Mesothelial cell of epicardium (in vitro differentiated cells): ENCODE measurements around the gene PRRG2. TPM values are rescaled to one million over a fixed set of nuclear protein-coding genes. Genes with fewer than 3 reads are reported as not detected.

Source experiments
- DNase-seq, 2 experiments: peaks; one replicate each; pipeline ENCODE4 v3.0.0; 2021; ENCODE audit warnings: low spot score in 2 of 2; ENCODE audit not compliant: unreplicated experiment in 2 of 2
- H3K27ac Mint-ChIP-seq: 2 replicates; pipeline ENCODE4 v1.8.0; 2021; ENCODE audit warnings: mixed read lengths
- H3K27me3 Mint-ChIP-seq: 2 replicates; pipeline ENCODE4 v1.8.0; 2021; ENCODE audit warnings: low read depth, mixed read lengths
- H3K36me3 Mint-ChIP-seq: 2 replicates; pipeline ENCODE4 v1.8.0; 2021; ENCODE audit warnings: mixed read lengths
- H3K4me1 Mint-ChIP-seq: 2 replicates; pipeline ENCODE4 v1.8.0; 2021; ENCODE audit warnings: mixed read lengths
- H3K4me3 Mint-ChIP-seq: 2 replicates; pipeline ENCODE4 v1.8.0; 2021; ENCODE audit warnings: mild to moderate bottlenecking, moderate library complexity, mixed read lengths
- H3K9me3 Mint-ChIP-seq: 2 replicates; pipeline ENCODE4 v1.8.0; 2021; ENCODE audit warnings: mixed read lengths
- CTCF ChIP-seq: fragments of 200-600 bp; sonication (generic); IDR thresholded peaks from one replicate; pipeline ENCODE4 v1.5.0; 2021; ENCODE audit warnings: antibody characterized with exemption; ENCODE audit not compliant: unreplicated experiment
- total RNA-seq: library from RNA; stranded (reverse); gene quantifications from 3 replicates; pipeline ENCODE4 v1.2.1, GENCODE V29; 2021

Gene PRRG2
- total RNA-seq, 1 donor from 2014 or later = 0.87 TPM

GRCh38 chr19:49637821-49638738 lies 57.0 kb downstream of the PRRG2 start:
- no peaks in the 10 kb centered on the region for H3K9me3 Mint-ChIP-seq
- H3K27ac Mint-ChIP-seq = peak overlapping the region; percentile 96
- H3K27me3 Mint-ChIP-seq = no peaks in the 10 kb centered on the region
- peak in 1 of 2 experiments; percentile 54 for DNase-seq
- TF ChIP-seq CTCF = no peak
- peak overlapping the region; percentile 71 for H3K4me3 Mint-ChIP-seq
- H3K4me1 Mint-ChIP-seq = peaks cover 51% of the 10 kb centered on the region
- no peaks in the 10 kb centered on the region for H3K36me3 Mint-ChIP-seq

GRCh38 chr19:49639401-49640112 lies 58.4 kb downstream of the PRRG2 start:
- no peaks in the 10 kb centered on the region for H3K27me3 Mint-ChIP-seq

GRCh38 chr19:49640113-49640898 lies 59.2 kb downstream of the PRRG2 start, which contains the start of gene RRAS:
Gene RRAS (minus strand): TSS chr19:49640143. CDS start chr19:49640098, 45 bp downstream.
- Mint-ChIP-seq H3K27me3 (no peaks in the 10 kb centered on the region), H3K36me3 (no peaks in the 10 kb centered on the region), H3K27ac (peak within 1 kb of the TSS; percentile 100), H3K4me3 (peak within 1 kb of the TSS; percentile 97), H3K4me1 (peaks cover 65% of the 10 kb centered on the region), H3K9me3 (no peaks in the 10 kb centered on the region)
- TF ChIP-seq CTCF = no peak
- DNase-seq = peak; percentile 99

More at GRCh38 chr19:49639401-49640112, 58.4 kb downstream of the PRRG2 start:
- peak in 1 of 2 experiments; percentile 50 for DNase-seq
- no peaks in the 10 kb centered on the region for H3K9me3 Mint-ChIP-seq
- TF ChIP-seq CTCF = no peak
- no peaks in the 10 kb centered on the region for H3K36me3 Mint-ChIP-seq
- peak overlapping the region; percentile 96 for H3K27ac Mint-ChIP-seq
- H3K4me1 Mint-ChIP-seq = peaks cover 66% of the 10 kb centered on the region
- peak overlapping the region; percentile 97 for H3K4me3 Mint-ChIP-seq

Other genes starting within 250 kb of the PRRG2 start
- not detected in 3 replicates for gene CD37, start 245.9 kb upstream of the PRRG2 start, total RNA-seq
- gene TEAD2, start 218.9 kb upstream of the PRRG2 start, total RNA-seq = 168 to 170 TPM (median 169 TPM) in 3 replicates
- 8.6 to 9.9 TPM (median 8.7 TPM) in 3 replicates for gene DKKL1, start 217.4 kb upstream of the PRRG2 start, total RNA-seq
- gene KASH5, start 193.1 kb upstream of the PRRG2 start, total RNA-seq = not detected in 3 replicates
- not detected in 3 replicates for gene PTH2, start 157.9 kb upstream of the PRRG2 start, total RNA-seq
- gene GFY, start 155.9 kb upstream of the PRRG2 start, total RNA-seq = not detected in 3 replicates
- gene SLC17A7, start 139.8 kb upstream of the PRRG2 start, total RNA-seq = 0.34 to 0.45 TPM (median 0.35 TPM) in 3 replicates
- 83.6 to 84.6 TPM (median 83.7 TPM) in 3 replicates for gene PIH1D1, start 129.5 kb upstream of the PRRG2 start, total RNA-seq
- 21.4 to 25.6 TPM (median 24.4 TPM) in 3 replicates for gene ALDH16A1, start 128.1 kb upstream of the PRRG2 start, total RNA-seq
- 1.8 to 2.4 TPM (median 2.0 TPM) in 3 replicates for gene FLT3LG, start 107.1 kb upstream of the PRRG2 start, total RNA-seq
- 2,869 to 2,959 TPM (median 2,954 TPM) in 3 replicates for gene RPL13A, start 93.7 kb upstream of the PRRG2 start, total RNA-seq
- 2,052 to 2,151 TPM (median 2,132 TPM) in 3 replicates for gene RPS11, start 84.9 kb upstream of the PRRG2 start, total RNA-seq
- gene FCGRT, start 68.7 kb upstream of the PRRG2 start, total RNA-seq = 121 to 132 TPM (median 127 TPM) in 3 replicates
- 30.3 to 35.1 TPM (median 31.1 TPM) in 3 replicates for gene RCN3, start 53.3 kb upstream of the PRRG2 start, total RNA-seq
- gene NOSIP, start 760 bp upstream of the PRRG2 start, total RNA-seq = 53.3 to 60.7 TPM (median 60.1 TPM) in 3 replicates
- 53.3 to 58.5 TPM (median 54.2 TPM) in 3 replicates for gene PRR12, start 9.9 kb downstream of the PRRG2 start, total RNA-seq
- 26.0 to 28.6 TPM (median 26.9 TPM) in 3 replicates for gene RRAS, start 58.8 kb downstream of the PRRG2 start, total RNA-seq
- 87.3 to 89.9 TPM (median 88.9 TPM) in 3 replicates for gene SCAF1, start 60.9 kb downstream of the PRRG2 start, total RNA-seq
- 89.4 to 101 TPM (median 95.0 TPM) in 3 replicates for gene IRF3, start 84.5 kb downstream of the PRRG2 start, total RNA-seq
- 44.5 to 46.0 TPM (median 44.7 TPM) in 3 replicates for gene BCL2L12, start 84.6 kb downstream of the PRRG2 start, total RNA-seq
- gene PRMT1, start 96.0 kb downstream of the PRRG2 start, total RNA-seq = 273 to 283 TPM (median 280 TPM) in 3 replicates
- gene ADM5, start 108.3 kb downstream of the PRRG2 start, total RNA-seq = 10.4 to 10.5 TPM (median 10.4 TPM) in 3 replicates
- gene CPT1C, start 109.8 kb downstream of the PRRG2 start, total RNA-seq = 60.3 to 62.5 TPM (median 60.9 TPM) in 3 replicates
- not detected in 3 replicates for gene TSKS, start 182.0 kb downstream of the PRRG2 start, total RNA-seq
- 84.6 to 89.6 TPM (median 85.2 TPM) in 3 replicates for gene AP2A1, start 185.7 kb downstream of the PRRG2 start, total RNA-seq
- 23.1 to 25.8 TPM (median 23.2 TPM) in 3 replicates for gene FUZ, start 232.0 kb downstream of the PRRG2 start, total RNA-seq
- gene MED25, start 237.0 kb downstream of the PRRG2 start, total RNA-seq = 103 to 107 TPM (median 105 TPM) in 3 replicates